Amygdala (tissue), 56 donors: ENCODE measurements around the gene PIPOX.

Experiments
- DNase-seq, 56 donors: peaks; one replicate each; lab custom pipeline; 2025; lab: John Stamatoyannopoulos, UW

The PIPOX gene, protein sequence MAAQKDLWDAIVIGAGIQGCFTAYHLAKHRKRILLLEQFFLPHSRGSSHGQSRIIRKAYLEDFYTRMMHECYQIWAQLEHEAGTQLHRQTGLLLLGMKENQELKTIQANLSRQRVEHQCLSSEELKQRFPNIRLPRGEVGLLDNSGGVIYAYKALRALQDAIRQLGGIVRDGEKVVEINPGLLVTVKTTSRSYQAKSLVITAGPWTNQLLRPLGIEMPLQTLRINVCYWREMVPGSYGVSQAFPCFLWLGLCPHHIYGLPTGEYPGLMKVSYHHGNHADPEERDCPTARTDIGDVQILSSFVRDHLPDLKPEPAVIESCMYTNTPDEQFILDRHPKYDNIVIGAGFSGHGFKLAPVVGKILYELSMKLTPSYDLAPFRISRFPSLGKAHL

DNA sequence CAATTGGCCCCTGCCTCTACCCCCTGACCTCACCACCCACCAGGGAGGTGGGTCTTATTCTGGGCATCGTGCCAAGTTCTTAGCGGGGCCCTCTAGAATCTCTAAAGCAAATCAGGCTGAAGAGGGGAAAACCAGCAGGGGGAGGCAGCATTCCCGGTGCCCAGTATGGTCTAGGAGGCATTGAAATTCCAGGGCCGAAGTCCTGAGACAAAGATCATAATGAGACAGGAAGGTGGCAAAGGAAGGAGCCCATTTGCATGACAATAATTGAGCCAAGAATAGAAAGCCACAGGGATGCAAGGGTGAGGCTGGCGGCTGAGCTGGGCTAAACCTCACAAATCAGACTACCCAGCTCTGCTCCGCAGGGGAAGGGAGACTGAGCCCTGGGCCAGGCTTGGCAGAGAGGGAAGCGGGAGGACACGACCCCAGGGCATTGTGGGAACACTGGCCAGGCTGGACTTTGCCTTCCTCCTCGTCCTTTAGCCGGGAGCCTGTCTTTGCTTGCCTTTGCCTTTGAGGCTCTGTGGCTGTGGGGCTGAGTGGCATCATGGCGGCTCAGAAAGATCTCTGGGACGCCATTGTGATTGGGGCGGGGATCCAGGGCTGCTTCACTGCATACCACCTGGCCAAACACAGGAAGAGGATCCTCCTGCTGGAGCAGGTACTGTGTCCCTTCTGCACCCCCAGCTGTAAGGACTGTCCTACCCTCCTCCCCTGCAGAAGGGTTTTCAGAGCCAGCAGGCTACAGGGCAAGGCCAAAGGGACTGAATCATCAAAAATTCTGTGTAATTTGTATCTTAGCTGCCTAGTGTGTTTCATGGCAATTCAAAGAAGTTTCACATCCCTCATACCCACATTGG is at the start of gene PIPOX:
Gene PIPOX (plus strand): TSS at position 463 of the 860 bp plus-strand sequence. CDS start 85 bp downstream, at position 548.
- DNase-seq: peak in 41 of 56 donors; percentile 23 to 84 (median 57)

DNA sequence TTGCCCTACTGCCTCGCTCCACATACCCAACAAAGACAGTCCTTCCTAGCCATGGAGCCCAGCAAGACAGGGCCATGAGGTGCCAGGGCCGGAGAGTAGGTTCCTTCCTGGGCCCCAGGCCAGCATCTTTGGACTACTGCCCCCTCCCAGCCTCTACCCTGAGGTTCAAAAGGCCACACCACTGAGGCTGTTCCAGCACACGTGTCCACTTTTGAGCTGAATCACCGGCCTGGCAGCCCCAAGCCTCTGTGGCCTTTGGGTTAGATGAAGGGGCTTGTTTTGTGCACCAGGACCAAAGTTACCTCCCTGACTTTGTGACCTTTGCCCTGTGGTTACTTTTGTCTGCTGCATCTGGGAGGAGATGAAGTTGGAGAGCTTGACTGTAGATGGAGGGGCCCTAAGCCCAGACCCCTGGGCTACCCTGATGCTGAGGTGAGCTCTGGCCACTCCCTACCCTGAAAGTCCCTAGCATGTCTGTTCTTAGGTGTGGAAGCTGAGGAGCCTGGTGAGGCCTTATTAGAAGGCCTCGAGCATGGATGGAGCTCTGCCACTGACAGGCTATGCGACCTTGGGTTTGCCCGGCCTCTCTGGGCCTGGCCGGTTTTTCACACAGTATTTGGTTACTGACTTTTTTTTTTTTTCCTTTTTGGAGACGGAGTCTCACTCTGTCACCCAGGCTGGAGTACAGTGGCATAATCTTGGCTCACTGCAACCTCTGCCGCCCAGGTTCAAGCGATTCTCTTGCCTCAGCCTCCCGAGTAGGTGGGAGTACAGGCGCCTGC is 49.1 kb upstream of the PIPOX start:
- no peak for DNase-seq

DNA sequence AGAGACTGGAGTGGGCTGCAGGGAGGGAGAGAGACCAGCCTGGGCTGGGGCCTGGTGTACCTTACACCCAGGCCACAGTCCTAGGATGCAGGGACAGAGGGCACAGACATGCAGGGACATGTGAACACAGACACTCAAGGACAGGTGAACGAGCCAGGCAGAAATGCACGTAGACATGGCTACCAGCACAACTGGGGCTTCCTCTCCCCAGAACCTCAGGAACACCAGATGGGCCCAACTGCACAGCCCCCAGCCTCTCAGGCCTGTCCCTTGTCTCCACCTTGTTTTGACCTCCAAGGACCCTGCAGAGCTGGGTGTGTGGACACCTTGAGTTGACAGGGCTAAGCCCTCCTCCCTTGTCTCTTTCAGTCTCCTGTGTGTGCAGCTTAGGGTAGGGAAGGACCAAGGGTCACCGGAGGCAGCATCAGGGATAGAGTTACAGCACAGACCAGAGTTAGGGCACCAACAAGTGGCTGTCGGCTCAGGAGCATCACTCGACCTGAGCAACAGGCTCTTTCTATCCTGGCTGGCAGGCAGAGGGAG is 46.3 kb upstream of the PIPOX start:
- no peak for DNase-seq

DNA sequence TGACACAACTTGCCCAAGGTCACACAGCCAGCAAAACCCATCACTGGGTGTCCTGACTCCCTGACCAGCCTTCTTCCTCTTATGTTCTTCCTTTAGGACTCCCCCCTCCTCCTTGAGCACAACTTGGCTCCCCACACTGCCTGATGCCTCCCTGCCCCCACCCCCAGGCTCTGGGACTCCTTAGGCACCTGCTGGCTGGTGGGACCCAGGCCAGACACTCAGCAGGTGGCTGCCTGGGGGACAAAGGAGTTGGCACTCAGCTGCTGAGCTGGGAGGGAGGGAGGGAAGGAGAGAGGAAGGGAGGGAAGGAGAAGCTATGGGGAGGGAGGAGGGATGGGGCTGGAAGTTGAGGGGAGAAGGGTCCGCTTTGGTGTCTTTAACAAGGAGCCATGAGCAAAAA is 45.1 kb upstream of the PIPOX start:
- no peak for DNase-seq

DNA sequence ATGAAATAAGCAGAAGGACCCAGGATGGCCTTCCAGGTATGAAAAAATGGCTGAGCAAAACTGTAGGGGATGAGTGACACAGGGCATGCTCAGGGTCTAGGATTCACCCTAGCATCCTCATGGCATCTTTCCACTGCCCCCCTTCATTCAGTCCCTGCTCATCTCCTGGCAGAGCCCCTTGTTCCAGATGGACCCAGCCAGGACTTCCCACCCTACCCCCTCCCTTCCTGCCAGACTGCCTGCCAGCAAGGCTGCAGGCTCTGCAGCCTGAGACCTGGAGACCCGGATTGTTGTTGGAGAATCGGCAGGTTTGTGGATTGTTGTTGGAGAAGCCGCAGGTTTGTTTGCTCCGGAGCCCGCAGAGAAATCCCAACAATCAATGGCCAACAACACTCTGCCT is 43.7 kb upstream of the PIPOX start:
- DNase-seq: no peak

DNA sequence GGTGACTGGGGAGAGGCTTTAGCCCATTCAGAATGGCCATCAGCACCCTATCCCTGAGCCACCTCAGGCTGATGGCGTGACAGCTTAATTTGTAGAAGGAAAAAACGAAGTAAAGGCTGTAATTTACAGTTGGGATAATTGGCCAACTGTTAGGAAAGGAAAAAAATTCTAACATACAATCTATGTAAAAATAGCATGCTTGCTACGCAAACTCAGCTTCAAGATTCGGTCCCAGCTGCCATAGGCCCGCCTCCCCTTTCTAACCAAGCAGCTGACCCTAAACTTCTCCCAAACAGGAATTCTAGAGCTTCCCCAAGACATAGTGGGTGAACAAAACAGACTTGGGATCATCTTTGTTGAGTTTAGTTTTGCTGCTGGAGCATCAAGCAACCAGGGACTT is 42.0 kb upstream of the PIPOX start:
- DNase-seq: no peak

DNA sequence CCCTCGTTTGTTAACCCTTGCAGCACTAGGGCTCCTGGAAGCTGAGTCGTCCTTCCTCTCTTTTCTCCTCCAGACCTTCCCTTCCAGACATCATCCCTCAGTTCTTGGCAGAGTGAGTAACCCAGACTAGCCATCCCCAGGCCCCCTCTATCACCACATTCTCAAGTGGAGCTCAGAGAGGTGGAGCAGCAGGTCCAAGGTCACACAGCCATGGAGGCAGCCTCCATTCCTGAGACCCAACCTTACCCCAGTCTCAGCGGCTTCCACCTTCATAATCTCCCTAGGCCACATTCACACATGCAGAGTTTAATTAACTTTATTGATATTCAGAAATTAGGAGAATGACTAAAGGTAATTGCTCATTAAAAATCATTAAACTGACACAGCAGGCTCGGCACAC is 40.1 kb upstream of the PIPOX start:
- DNase-seq: no peak

DNA sequence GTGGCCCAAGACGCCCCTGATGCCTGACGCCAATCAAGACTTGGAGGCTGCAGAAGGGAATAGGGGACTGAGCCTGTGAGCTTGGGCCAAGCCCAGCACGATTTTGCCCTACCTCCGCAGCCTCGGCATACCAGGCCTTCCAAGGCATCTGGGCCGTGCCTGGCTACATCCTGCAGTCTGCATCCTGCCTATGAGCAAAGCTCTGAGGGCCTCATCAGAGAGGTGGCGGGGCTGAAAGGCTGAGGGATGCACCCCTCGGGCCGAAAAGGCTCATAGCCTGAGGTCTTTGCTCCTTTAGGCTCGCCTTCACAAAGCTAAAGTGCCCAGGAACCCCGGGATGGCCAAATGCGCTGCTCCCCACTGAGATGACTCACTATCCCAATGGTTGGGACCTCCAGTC is 39.7 kb upstream of the PIPOX start:
- no peak for DNase-seq

DNA sequence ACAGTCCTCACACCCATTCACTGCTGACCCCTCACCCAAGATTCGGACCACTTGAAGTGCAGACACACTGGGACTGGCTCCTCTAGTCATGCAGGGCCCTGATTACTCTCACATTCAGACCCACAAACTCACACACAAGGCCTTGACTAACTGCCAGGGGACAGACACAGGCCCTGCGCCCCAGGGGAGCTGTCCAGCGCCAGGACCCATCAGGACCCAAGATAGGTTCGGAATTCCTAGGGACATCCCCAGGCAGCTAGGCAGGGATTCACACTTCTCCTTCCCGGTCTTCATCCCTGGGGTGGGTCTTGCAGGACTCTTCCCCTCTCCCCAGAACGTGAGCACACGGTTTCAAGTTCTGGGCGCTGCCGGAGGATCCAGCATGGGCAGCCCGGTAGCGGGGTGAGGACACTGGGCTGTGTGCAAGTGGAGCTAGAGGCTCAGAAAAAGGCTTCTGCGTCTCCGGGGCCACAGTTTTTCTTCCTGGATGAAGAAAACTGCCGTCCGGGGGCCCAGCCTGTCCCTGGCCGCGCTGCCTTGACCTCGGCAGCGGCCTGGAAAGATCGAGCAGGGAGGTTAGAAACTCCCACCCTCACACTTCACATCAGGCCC is 38.8 kb upstream of the PIPOX start:
- DNase-seq: peak in 11 of 56 donors; percentile 9 to 39 (median 20)

DNA sequence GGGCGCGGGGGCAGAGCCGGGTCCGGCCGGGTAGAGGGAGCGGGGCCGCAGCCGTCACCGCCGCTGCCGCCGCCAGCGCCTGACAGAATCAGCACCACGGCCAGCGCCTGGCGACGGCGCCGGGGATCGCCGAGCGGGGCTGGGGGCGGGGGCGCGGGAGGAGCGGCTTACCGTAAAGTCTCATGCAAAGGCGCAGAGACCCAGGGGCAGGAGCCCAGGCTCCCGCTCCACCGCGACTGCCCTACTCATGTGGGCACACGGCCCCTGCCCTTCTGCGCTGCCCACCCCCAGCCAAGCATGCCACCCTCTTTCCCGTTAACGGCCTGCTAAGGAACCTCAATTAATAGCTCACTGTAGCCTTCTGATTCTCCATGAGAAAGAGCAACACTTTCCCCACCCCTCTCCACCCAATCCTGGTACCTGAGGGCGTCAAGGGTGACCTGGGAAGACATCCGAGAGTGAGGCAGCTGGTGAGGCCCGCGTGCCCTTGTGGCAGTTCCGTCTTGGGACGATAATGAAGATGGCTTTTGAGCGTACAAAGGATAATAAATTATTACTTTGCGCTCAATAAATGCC is 36.9 kb upstream of the PIPOX start, which contains the start of gene SEZ6:
Gene SEZ6 (minus strand): TSS at position 98 of the 576 bp plus-strand sequence. CDS start 164 bp downstream, outside the sequence.
- DNase-seq: peak in 55 of 56 donors; percentile 19 to 89 (median 66)

DNA sequence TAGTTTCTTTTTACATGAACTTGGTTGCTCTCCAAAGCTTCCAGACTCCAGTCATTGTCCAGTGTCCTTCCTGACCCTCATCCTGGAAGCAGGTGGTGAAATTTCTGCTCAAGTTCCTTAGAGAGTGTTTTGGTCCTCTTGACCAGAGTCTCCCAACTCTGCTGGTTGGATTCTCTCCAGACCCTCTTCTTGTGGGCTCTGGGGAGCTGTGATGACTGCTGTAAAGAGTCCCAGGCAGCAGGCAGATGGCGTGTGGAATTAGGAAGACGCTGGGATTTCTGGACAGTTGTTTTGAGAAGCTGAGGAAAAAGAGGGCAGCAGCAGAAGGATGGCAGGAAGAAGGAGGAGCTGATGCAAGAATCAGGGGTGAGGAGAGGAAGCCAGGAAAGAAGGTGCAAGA is 35.5 kb upstream of the PIPOX start:
- no peak for DNase-seq

DNA sequence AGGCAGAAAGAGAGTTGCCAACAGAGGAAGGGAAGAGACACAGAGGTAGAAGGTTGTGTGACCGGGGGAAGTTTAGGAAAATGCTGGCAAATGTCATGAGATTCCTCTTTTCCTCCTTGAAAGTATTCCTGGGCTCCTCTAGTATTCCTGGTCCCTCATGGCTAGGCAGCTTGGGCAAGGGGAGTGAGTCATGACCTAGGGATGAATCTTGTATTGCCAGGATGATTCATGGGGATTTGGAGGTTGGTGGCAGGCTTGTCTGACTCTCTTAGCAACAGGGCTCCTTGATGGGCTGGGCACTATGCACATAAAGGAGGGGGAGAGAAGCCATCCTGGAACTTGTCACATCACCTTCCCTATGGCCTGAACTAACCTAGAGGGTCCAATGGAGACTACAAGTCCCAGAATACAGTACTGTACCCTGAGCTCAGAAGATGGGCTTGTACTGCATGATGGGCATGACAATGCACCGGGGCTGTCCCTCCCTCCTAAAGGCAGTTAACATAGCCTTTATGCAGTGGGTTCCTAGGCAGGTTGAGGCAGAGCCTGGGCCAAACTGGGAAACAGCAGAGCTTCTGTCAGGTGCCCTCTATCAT is 35.0 kb upstream of the PIPOX start:
- DNase-seq: no peak

DNA sequence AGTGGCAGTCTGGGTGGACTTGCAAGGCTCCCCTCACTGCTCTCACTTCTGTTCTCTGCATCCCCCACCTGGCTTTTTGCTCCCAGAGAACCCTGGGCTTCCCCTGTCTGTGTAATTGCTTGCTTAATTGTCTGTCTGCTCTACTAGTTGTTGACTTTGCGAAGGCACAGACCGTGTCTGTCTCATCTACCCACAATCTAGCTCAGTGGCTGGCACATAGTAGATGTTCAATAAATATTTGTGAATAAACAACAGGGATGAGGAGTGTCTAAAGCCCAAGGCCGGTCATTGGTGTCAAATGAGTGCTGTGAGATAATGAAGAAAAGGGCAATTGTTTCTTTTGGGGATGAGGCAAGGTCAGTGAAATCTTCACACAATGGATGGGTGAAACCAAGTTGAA is 34.4 kb upstream of the PIPOX start:
- no peak for DNase-seq

DNA sequence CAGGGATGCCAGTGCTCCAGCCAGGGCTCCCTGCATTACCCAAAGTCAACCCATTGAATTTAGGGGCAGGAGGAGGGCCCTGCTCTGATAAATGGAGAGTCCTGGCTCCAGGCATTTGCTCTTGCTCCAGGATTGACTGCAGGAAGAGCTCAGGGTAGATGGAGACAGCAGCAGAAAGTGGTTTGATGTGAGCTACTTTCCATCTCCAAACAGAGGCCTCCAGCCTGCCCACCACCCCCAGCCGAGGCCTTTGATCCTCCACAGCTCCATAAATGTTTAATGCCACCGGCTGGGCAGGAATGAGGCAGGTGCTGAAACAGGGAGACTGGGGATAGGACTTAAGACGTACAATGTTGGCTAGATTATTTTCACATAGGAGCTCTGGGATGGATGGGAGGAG is 32.8 kb upstream of the PIPOX start:
- DNase-seq: no peak

DNA sequence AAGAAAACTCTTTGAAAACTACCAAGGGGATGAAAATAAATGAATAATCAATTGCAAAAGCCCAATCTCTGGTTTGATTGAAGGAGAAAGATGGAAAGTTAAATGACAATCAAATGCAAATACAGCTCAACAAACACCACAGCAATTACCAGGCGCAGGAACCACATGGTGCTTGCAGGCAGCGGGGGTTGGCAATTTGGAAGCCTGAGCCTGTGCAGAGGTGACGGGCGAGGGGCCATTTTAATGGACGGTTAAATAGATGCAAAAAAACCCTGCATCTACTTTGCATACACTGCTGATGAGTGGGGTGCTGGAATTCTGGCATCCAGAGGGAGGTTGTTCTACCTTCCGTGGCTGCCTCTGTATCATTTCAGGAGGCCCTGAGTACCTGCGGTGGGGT is 32.4 kb upstream of the PIPOX start:
- DNase-seq: no peak

DNA sequence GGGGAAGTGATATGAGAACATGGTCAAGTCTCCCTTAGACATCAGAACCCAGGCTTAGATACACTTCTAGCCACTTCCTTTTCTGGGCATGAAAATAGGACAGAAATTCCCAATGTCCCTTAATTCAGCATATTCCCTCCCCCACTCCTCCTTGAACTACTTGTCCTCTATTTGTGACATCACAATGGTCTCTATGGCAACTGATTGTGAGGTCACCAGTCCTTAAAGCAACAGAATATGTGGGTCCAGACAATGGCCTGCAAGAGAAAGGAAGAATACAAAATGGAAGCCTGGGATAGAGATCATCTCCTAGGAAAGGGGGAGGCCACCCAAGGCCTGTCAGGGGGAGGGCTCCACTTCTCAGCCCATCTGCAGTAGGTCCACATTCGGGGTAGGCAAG is 30.4 kb upstream of the PIPOX start:
- no peak for DNase-seq

DNA sequence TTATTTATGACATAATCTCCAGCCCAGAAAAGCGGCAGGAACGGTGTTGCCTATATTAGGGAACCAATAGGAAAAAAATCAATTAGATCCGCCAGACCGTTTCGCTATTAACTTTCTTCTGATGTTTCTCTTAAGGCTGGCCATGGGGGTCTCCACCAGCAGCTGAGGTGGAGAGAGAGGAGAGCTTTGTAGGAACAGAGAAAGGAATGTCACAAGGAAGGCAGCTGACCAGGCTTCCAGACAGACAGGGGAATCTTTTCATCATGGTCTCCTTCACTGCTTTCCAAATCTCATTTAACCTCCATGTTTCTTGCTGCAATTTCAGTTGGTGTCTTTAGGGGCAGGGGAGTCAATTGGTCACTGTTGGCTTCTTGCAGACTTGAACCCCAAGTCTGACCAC is 28.2 kb upstream of the PIPOX start:
- no peak for DNase-seq

DNA sequence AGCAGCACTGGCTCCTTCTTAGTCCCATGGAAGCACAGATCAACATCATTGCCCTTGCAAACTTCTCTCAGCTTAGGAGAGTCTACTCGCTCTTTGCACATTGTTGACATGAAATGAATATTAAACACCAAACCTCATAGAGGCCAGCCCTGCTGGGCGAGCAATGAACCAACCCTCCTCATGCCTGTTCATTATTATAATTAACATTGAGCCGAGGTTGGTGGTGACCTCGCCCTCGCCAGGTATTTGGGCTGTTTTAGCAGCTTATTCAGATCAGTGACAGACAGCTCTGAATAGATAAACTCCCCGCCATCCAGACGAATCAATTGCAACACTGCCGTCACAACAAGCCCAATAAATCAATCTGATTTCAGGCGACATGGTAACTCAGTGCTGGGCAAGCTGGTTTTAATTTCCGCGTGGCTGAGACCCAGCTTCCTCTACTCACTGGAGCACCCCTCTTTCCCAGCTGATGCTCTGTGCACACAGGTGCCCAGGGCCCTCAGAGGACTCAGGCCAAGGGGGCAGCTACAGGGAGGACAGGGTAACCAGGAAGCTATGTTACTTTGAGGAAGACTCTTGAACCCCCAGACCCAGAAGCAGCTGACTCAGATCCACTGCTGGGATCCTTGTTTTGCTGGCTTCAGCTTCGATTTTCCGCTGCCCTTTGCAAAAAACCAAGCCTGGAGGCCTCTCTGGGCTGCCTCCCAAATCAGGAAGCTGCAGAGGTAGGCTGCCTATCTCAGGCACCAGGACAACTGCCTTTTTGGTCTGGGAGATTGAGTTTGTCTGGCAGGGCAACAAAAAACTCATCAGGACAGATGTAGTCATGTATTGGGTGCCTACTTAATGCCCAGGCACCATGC is 26.4 kb upstream of the PIPOX start:
- no peak for DNase-seq
